ENCODE results near the gene PLEKHG7.
"Not testable (repeated sequence)": the region's sequence is repeated elsewhere in the genome, so short reads cannot be mapped to it uniquely, and the experiment has no call there.

GRCh38 chr12:92794356-92794755, 91.6 kb downstream of the PLEKHG7 start:
- not testable (repeated sequence) for TF ChIP-seq EZH2 (IDR thresholded peaks at IDR 0.05; ENCODE audit: insufficient read depth, poor library complexity, severe bottlenecking); EZH2phosphoT487 (IDR thresholded peaks at IDR 0.05; ENCODE audit: insufficient read depth, low read depth)

All from GM23248 (cell line).